ENCODE data around the gene MISFA. TPM values are rescaled to one million over a fixed set of nuclear protein-coding genes. Genes with fewer than 3 reads are reported as not detected.

Gene MISFA
- total RNA-seq, 4 donors from 2014 or later = 4.2 to 13.9 (median 10.4) TPM; not detected in 1

DNA sequence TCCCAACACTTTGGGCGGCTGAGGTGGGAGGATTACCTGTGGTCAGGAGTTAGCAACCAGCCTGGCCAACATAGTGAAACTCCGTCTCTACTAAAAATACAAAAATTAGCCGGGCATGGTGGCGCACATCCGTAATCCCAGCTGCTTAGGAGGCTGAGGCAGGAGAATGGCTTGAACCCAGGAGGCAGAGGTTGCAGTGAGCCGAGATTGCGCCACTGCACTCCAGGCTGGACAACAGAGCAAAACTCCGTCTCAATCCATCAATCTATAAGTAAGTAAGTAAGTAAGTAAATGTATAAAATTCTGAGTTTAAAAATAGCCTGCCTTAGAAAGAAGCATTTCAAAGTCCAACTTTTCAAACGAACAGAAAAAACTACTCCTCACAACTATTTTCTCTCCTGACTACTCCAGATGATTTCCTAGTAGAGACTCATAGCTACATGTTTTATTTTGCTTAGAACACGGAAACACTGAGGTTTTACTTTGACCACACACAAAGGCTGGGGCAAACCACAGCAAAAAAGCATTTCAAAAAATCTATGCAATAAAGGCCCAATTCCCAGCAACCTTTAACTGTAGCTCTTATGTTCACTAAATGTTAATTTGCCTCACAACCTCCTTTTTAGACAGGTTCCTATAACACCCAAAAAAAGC, 18.2 kb downstream of the MISFA start:
- no peak for TF ChIP-seq POLR2A (IDR thresholded peaks at IDR 0.05)
- TF ChIP-seq EP300 (IDR thresholded peaks at IDR 0.05) = no peak
- no peak for TF ChIP-seq POLR2AphosphoS5 (IDR thresholded peaks at IDR 0.05)
- TF ChIP-seq, protein P1, sequence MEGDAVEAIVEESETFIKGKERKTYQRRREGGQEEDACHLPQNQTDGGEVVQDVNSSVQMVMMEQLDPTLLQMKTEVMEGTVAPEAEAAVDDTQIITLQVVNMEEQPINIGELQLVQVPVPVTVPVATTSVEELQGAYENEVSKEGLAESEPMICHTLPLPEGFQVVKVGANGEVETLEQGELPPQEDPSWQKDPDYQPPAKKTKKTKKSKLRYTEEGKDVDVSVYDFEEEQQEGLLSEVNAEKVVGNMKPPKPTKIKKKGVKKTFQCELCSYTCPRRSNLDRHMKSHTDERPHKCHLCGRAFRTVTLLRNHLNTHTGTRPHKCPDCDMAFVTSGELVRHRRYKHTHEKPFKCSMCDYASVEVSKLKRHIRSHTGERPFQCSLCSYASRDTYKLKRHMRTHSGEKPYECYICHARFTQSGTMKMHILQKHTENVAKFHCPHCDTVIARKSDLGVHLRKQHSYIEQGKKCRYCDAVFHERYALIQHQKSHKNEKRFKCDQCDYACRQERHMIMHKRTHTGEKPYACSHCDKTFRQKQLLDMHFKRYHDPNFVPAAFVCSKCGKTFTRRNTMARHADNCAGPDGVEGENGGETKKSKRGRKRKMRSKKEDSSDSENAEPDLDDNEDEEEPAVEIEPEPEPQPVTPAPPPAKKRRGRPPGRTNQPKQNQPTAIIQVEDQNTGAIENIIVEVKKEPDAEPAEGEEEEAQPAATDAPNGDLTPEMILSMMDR (IDR thresholded peaks at IDR 0.05) = no peak
- Histone ChIP-seq H3K9me3 (no peaks in the 10 kb centered on the region), H3K4me1 (peaks cover 0 to 61% (median 5%) of the 10 kb centered on the region in 3 donors), H3K27me3 (no peaks in the 10 kb centered on the region), H3K36me3 (peaks cover 0 to 28% of the 10 kb centered on the region in 2 donors), H3K4me3 (no peak overlapping the region), H3K27ac (peak overlapping the region; percentile 56 to 80 (median 65))
- no peak for ATAC-seq
- 52 to 53% methylated on average over 6 to 10 of the region's 10 CpGs for WGBS, 2 donors (ENCODE audit: low coverage in 1 of 2)

DNA sequence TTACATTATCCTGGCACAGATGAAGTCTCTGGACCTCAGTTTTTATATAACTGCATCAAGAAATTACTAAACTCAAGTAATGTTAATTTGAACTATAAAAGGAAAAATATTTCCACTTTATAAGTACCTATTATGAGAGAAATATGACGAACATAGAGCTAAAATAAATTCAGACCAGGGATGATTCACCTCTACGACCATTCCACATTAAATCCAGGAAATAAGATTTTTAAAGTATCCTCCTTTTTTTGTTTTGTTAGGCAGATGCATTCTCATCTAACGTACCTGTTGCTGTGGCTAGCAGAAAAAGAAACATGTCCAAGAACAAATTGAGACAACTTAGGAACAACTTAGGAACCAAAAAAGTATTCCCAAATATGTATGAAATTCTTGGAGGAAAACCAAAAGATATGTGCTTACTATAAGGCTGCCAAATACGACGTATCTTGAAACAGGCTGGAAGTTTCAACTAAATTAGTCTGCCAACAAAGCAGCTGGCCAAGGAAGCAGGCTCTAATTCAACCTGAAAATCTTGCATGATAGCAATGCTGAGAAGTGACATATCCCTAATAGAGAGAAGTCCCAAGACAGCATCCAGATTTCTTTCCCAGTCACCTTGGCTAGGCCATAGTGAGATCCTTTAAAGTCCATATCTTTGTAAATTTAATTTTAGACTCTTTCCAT, 18.9 kb downstream of the MISFA start:
- TF ChIP-seq POLR2AphosphoS5 (IDR thresholded peaks at IDR 0.05) (peak; percentile 73), EP300 (IDR thresholded peaks at IDR 0.05) (no peak), POLR2A (IDR thresholded peaks at IDR 0.05) (no peak)
- TF ChIP-seq, protein P1 (IDR thresholded peaks at IDR 0.05) = no peak
- Histone ChIP-seq H3K4me3 (no peak overlapping the region), H3K27me3 (no peaks in the 10 kb centered on the region), H3K27ac (peak overlapping the region; percentile 56 to 80 (median 65)), H3K36me3 (peaks cover 0 to 26% of the 10 kb centered on the region in 2 donors), H3K9me3 (no peaks in the 10 kb centered on the region), H3K4me1 (peaks cover 0 to 61% (median 5%) of the 10 kb centered on the region in 3 donors)
- peak; percentile 47 for ATAC-seq
- 3 to 9% methylated on average over 5 of the region's 5 CpGs for WGBS, 2 donors (ENCODE audit: low coverage in 1 of 2)

DNA sequence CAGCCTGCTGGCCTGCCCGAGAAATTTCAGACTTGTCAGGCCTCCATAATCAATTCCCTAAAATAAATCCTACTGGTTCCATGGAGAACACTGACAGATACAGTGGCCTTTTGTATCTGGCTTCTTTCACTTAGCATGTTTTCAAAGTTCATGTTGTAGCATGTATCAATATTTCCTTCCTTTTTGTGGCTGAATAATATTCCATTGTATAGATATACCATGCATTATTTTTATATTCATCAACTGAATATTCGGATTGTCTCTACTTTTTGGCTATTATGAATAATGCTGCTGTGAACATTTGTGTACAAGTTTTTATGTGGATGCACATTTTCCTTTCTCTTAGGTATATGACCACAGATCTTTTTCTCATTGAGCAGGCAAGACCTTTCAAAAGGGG, 24.1 kb downstream of the MISFA start:
- Histone ChIP-seq H3K4me1 (peaks cover 0 to 63% (median 5%) of the 10 kb centered on the region in 3 donors), H3K9me3 (no peaks in the 10 kb centered on the region)

DNA sequence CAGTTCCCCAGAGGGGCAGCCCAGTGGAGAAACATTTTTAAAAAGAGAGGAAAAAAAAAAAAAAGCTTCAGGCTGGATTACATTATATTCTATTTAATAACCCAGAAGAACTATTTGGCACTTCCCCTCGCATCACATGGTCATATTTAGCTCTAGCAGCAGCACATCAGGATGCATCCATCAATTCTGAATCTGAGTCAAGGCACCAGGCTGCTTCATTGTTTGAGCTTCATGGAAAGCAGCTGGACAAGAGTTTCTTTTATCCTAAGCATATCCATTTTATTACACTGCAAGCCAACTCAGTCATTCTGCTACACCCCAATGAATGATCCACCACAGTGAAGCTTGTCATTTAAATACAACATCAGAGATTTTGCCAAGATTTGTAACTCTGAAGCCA, 24.6 kb downstream of the MISFA start:
- 67 to 73% methylated on average over 1 of the region's 1 CpG for WGBS, 2 donors (ENCODE audit: low coverage in 1 of 2)
- TF ChIP-seq POLR2AphosphoS5 (IDR thresholded peaks at IDR 0.05) (no peak), POLR2A (IDR thresholded peaks at IDR 0.05) (no peak), EP300 (IDR thresholded peaks at IDR 0.05) (no peak)
- TF ChIP-seq, protein P1 (IDR thresholded peaks at IDR 0.05) = no peak
- no peaks in the 10 kb centered on the region for H3K9me3 ChIP-seq
- peaks cover 0 to 63% (median under 1%) of the 10 kb centered on the region in 3 donors for H3K4me1 ChIP-seq
- H3K36me3 ChIP-seq = no peaks in the 10 kb centered on the region
- no peaks in the 10 kb centered on the region for H3K27me3 ChIP-seq
- ATAC-seq = no peak
- no peak overlapping the region for H3K4me3 ChIP-seq
- H3K27ac ChIP-seq = no peak overlapping the region

More for the DNA sequence above, 24.1 kb downstream of the MISFA start:
- Histone ChIP-seq H3K27ac (no peak overlapping the region), H3K27me3 (no peaks in the 10 kb centered on the region), H3K4me3 (no peak overlapping the region), H3K36me3 (no peaks in the 10 kb centered on the region)
- WGBS, 2 donors (ENCODE audit: low coverage in 1 of 2) = 80 to 100% methylated on average over 1 to 2 of the region's 2 CpGs
- TF ChIP-seq EP300 (IDR thresholded peaks at IDR 0.05) (no peak), POLR2A (IDR thresholded peaks at IDR 0.05) (no peak), POLR2AphosphoS5 (IDR thresholded peaks at IDR 0.05) (no peak)
- TF ChIP-seq, protein P1 (IDR thresholded peaks at IDR 0.05) = no peak
- ATAC-seq = no peak
